HAP-1 (cell line): Measurements from ENCODE around the gene PALM3.
"Not testable (repeated sequence)": the region's sequence is repeated elsewhere in the genome, so short reads cannot be mapped to it uniquely, and the experiment has no call there.

Source experiments
- DNase-seq, 2 experiments: peaks; one replicate each; pipeline ENCODE4 v3.0.0-alpha.2; 2016 to 2020; ENCODE audit warnings: low spot score in 2 of 2
- H3K27me3 ChIP-seq: fragments of 250-450 bp; sonication (Bioruptor Pico); 2 replicates; pipeline ENCODE4 v1.5.1; 2020; ENCODE audit warnings: low read depth, mild to moderate bottlenecking, moderate library complexity
- H3K36me3 ChIP-seq: fragments of 250-450 bp; sonication (Bioruptor Pico); replicated peaks from 2 replicates; pipeline ENCODE4 v1.5.1; 2020; ENCODE audit warnings: mild to moderate bottlenecking
- H3K4me1 ChIP-seq: fragments of 250-450 bp; sonication (Bioruptor Pico); 2 replicates; pipeline ENCODE4 v1.5.1; 2020; ENCODE audit warnings: mild to moderate bottlenecking
- H3K4me3 ChIP-seq: fragments of 250-450 bp; sonication (Bioruptor Pico); 2 replicates; pipeline ENCODE4 v1.5.1; 2020; ENCODE audit warnings: mild to moderate bottlenecking, moderate library complexity
- H3K9me3 ChIP-seq: fragments of 250-450 bp; sonication (Bioruptor Pico); 2 replicates; pipeline ENCODE4 v1.5.1; 2020; ENCODE audit warnings: mild to moderate bottlenecking, moderate library complexity
- in situ Hi-C: fragments of 300-500 bp; cut with MboI; formaldehyde crosslinking; loops from 3 replicates; pipeline ENCODE4 v1.14.3; 2020; ENCODE audit warnings: low sequenced_read_pairs, inconsistent platforms, mixed read lengths

The PALM3 gene

DNA sequence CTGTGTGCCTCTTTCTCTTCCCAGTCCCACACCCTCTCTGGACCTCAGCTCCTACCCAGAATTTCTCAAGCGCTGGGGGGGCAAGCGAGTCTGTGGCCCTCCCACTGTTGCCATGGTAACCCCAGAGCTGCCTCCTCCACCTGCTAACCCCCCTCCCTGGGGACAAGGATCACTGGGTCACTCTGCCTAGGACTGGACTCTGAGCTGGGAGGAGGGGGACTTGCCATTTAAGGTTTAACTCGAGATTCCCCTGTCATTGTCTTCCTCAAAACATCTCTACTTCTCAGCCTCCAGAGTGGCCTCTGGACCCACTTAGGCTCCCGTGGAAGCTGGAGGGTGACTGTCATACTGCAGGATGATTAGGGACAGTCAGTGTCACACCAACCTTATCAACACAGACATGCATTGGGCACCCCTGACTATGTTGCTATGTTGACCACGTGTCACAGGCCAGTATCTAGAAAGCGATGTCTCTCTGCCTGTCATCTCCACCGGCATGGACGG lies 2.2 kb downstream of the PALM3 start:
- H3K4me3 ChIP-seq = no peak overlapping the region
- in situ Hi-C loops = no loop called here
- H3K27me3 ChIP-seq = peaks cover 3% of the 10 kb centered on the region; the same call in 1 of the 2 replicates
- H3K36me3 ChIP-seq = no peaks in the 10 kb centered on the region
- no peaks in the 10 kb centered on the region for H3K9me3 ChIP-seq
- no peak for DNase-seq
- peaks cover 7% of the 10 kb centered on the region; the same call in 1 of the 2 replicates for H3K4me1 ChIP-seq

DNA sequence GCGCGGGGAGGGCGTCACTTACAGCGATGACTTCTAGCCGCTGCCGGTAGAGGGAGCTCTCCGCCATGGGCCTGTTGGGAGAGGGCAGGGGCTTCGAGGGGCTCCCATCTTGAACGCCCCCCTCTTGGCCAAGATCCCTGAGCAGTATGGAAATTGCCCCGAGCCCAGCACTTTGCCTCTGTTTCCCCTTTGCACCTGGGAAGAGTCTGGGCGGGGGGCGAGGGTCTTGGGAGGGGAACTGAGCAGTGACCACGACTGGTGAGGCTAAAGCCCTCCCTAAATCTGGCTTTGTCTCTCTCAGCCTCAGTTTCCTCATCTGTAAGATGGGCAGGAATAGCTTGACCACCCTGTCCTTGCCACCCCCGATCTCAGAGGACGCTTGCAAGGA lies 2.8 kb downstream of the PALM3 start:
- H3K27me3 ChIP-seq = peaks cover 3% of the 10 kb centered on the region; the same call in 1 of the 2 replicates
- DNase-seq = peak in 1 of 2 experiments; percentile 70
- in situ Hi-C loops = no loop called here

DNA sequence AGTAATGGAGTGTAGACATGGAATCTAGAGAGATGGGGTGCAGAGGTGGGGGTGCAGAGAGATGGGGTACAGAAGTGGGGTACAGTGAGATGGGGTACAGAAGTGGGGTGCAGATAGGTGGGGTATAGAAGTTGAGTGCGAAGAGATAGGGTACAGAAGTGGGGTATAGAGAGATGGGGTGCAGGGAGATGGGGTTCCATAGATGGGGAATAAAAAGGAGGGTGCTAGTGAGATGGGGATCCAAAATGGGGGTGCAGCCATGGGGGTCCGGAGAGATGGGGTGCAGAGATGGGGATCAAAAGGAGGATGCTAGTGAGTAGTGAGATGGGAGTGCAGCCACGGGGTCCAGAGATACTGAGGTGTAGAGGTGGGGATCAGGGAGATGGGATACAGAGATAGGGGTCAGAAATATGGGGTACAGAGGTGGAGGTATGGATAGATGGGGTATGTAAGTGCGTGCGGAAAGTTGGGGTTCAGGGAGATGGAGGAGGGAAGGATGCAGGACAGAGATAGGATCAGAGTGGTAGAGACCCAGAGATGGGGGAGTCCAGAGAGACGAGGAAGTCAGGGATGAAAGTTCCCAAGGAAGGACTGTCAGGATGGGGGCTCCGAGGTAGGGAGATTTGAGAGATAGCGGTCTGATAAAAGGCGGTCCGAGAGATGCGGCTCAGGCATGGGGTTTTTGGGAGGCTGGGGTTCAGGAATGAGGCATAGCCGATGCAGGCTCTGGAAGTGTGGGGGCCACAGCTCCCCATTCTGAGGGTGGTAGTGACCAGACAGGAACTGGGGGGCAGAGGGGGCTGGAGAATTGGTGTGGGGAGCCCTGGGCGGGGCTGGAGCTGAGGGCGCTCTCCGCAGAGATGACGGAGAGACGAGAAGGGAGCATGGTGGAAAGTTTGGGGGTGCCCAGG lies 3.4 kb downstream of the PALM3 start:
- no peaks in the 10 kb centered on the region for H3K36me3 ChIP-seq
- DNase-seq = no peak
- peaks cover 7% of the 10 kb centered on the region; the same call in 1 of the 2 replicates for H3K4me1 ChIP-seq
- no peaks in the 10 kb centered on the region for H3K9me3 ChIP-seq
- H3K4me3 ChIP-seq = peak overlapping the region; percentile 50
- in situ Hi-C loops = no loop called here
- H3K27me3 ChIP-seq = peaks cover 3% of the 10 kb centered on the region; the same call in 1 of the 2 replicates

More for the DNA sequence above, 2.8 kb downstream of the PALM3 start:
- Histone ChIP-seq H3K9me3 (no peaks in the 10 kb centered on the region), H3K36me3 (no peaks in the 10 kb centered on the region), H3K4me3 (no peak overlapping the region; the same call in 1 of the 2 replicates), H3K4me1 (peaks cover 7% of the 10 kb centered on the region; the same call in 1 of the 2 replicates)

DNA sequence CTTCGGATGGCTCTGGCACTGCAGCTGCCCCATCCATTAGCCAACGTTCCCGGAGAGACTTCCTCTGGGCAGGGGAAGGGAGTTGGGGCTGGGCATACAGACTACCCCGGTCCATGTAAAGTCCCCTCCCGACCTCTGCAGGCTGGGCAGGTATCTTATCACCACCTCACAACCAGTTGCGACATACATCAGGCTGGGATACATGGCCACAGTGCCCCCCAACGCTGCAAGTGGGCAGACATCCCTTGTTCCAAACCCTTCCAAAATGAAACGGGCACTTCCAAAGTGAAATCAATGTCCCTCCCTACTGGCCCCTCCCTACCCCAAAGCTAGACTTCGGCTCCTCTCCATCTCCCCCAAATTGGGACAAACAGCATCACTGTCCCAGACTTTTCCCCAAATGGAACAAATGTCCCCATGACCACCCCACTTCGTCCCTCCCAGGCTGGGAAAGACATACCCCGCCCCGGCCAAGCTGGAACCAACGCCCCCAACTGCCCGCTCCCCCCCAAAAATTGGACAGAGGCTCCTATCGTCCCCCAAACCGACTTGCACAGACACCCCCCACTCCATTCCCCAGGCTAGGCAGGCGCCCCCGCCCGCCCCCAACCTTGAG lies 5.0 kb downstream of the PALM3 start:
- H3K9me3 ChIP-seq = no peaks in the 10 kb centered on the region
- peaks cover 7% of the 10 kb centered on the region; the same call in 1 of the 2 replicates for H3K4me1 ChIP-seq
- peaks cover 3% of the 10 kb centered on the region; the same call in 1 of the 2 replicates for H3K27me3 ChIP-seq
- peak overlapping the region; percentile 50 for H3K4me3 ChIP-seq
- no peak for DNase-seq
- in situ Hi-C loops = no loop called here
- H3K36me3 ChIP-seq = no peaks in the 10 kb centered on the region

DNA sequence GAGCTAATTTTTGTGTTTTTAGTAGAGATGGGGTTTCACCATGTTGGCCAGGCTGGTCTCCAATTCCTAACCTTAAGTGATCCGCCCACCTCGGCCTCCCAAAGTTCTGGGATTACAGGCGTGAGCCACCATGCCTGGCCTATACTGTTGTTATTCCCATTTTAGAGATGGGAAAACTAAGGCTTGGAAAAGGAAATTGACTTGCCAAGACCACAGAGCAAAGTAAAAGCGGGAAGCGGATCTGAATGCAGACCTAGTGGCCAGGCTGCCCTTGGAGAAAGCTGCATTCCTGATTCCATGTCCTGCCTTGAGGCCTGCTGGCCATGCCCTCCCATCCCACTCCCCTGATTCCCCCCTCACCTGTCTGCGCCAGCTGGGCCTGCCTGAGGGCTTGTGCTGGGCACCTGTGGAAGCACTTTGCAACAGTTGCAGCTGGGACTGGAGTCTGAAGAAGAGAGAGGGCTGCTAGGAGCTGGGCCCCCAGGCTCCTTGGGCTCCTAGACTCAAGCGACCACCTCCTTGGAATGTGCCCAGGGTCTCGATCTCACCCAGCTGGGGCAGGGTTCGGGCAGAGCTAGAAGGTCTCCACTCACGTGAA lies 5.7 kb downstream of the PALM3 start:
- Histone ChIP-seq H3K27me3 (peaks cover 3% of the 10 kb centered on the region; the same call in 1 of the 2 replicates), H3K4me3 (peak overlapping the region; percentile 50), H3K36me3 (no peaks in the 10 kb centered on the region), H3K9me3 (no peaks in the 10 kb centered on the region), H3K4me1 (peaks cover 7% of the 10 kb centered on the region; the same call in 1 of the 2 replicates)
- DNase-seq = no peak
- in situ Hi-C loops = no loop called here

DNA sequence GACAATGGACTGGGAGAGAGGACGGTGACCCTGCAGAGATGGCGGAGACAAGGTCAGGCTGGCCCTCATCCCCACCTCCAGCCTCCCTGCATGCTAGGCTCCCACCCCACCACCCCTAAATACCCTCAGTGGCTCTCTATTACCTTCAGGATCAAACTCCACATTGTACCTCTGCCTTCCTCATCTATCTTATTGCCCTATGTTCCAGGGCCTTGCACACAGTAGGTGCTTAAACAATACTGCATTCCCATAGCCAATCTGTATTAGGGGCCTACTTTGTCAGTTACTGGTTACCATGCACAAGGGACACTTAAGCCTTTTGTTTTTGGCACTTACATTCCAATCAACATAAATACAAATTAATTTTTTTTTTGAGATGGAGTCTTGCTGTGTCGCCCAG lies 6.5 kb downstream of the PALM3 start:
- no peak for DNase-seq
- peaks cover 3% of the 10 kb centered on the region; the same call in 1 of the 2 replicates for H3K27me3 ChIP-seq
- no peak overlapping the region for H3K4me3 ChIP-seq
- H3K36me3 ChIP-seq = no peaks in the 10 kb centered on the region
- H3K9me3 ChIP-seq = no peaks in the 10 kb centered on the region
- H3K4me1 ChIP-seq = peaks cover 7% of the 10 kb centered on the region; the same call in 1 of the 2 replicates
- in situ Hi-C loops = no loop called here

DNA sequence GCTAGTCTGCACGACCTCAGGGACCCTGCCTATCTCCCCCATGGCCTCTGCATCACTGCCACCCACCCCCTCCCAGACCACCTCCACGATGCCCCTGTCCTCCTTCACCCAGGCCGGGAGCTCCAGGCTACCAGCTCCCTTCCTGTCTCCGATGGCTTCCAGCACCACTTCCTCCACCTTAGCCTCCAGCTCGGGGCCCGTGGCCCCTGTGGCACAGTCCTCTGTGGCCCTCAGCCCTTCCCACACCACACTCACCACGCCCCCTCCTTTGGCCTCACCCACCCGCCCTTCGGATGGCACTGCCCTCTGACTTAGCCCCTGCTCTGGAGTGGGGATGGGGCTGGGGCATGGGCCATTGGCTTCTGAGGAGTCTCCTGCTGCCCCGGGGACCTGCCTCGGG lies 7.2 kb downstream of the PALM3 start:
- no peak for DNase-seq
- H3K4me1 ChIP-seq = peaks cover 7% of the 10 kb centered on the region; the same call in 1 of the 2 replicates
- peaks cover 3% of the 10 kb centered on the region; the same call in 1 of the 2 replicates for H3K27me3 ChIP-seq
- no peak overlapping the region for H3K4me3 ChIP-seq
- H3K36me3 ChIP-seq = no peaks in the 10 kb centered on the region
- no peaks in the 10 kb centered on the region for H3K9me3 ChIP-seq
- in situ Hi-C loops = no loop called here

DNA sequence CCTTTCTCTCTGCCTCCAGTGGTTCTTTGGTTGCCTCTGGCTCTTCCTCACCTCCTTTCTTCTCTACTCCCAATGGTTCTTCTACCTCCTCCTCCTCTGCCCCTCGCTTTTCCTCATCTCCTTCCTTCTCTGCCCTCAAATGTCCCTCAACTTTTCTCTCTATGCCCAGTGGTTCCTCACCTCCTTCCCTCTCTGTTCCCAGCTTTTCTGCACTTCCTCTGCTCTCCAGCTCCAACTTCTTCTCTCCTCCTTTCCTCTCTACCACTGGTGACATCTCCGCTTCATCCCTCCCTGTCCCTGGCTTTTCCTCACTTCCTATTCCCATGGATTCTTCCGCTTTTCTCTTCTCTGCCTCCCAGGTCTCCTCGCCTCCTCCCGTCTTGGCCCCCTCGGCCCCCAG lies 7.8 kb downstream of the PALM3 start:
- H3K4me3 ChIP-seq = no peak overlapping the region
- no peaks in the 10 kb centered on the region for H3K36me3 ChIP-seq
- H3K9me3 ChIP-seq = no peaks in the 10 kb centered on the region
- in situ Hi-C loops = no loop called here
- H3K27me3 ChIP-seq = no peaks in the 10 kb centered on the region
- peaks cover 7% of the 10 kb centered on the region; the same call in 1 of the 2 replicates for H3K4me1 ChIP-seq
- DNase-seq = no peak

DNA sequence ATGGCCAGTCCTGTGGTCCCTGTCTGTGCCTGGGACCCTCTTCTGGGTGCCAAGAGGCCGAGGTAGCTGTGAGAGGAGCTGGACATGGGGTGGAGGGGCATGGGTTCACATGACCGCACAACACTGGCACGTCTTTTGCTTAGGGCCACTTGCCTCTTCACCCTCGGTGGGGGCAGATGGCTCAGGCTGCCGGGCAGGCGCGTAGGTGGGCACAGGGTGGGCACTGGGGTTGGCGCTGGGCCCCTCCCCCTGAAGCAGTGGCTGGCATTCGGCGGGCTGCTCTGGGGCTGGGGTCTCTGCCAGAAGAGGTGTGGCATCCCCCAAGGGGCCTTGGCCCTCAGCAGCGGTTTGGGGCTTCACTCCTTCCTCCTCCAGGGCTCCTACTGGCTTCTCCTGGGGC lies 8.4 kb downstream of the PALM3 start:
- H3K36me3 ChIP-seq = peaks cover 5% of the 10 kb centered on the region; the same call in 1 of the 2 replicates
- in situ Hi-C loops = no loop called here
- H3K9me3 ChIP-seq = no peaks in the 10 kb centered on the region
- H3K4me3 ChIP-seq = no peak overlapping the region
- no peak for DNase-seq
- no peaks in the 10 kb centered on the region for H3K27me3 ChIP-seq
- H3K4me1 ChIP-seq = peaks cover 5% of the 10 kb centered on the region; the same call in 1 of the 2 replicates

DNA sequence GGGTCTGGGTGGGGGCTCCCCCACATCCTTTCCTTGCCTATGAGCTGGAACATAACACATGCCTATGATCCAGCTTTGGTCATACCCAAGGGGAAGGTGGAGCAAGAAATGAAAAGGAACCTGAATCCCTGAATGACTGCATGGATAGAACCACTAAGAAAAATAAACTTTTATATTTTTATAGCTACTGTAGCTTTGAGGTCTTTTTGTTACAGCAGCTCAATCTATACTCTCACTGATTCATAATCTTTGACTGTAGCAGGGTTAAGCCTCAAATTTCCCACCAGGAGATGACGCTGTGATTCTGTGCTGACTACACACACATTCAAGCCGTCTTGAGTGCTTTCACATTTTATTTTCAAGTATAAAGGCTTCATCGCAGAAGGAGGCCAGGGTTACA lies 8.8 kb downstream of the PALM3 start:
- no peak for DNase-seq
- no peak overlapping the region for H3K4me3 ChIP-seq
- in situ Hi-C loops = no loop called here
- peaks cover 5% of the 10 kb centered on the region; the same call in 1 of the 2 replicates for H3K36me3 ChIP-seq
- no peaks in the 10 kb centered on the region for H3K27me3 ChIP-seq
- H3K4me1 ChIP-seq = peaks cover under 1% of the 10 kb centered on the region; the same call in 1 of the 2 replicates
- H3K9me3 ChIP-seq = no peaks in the 10 kb centered on the region

DNA sequence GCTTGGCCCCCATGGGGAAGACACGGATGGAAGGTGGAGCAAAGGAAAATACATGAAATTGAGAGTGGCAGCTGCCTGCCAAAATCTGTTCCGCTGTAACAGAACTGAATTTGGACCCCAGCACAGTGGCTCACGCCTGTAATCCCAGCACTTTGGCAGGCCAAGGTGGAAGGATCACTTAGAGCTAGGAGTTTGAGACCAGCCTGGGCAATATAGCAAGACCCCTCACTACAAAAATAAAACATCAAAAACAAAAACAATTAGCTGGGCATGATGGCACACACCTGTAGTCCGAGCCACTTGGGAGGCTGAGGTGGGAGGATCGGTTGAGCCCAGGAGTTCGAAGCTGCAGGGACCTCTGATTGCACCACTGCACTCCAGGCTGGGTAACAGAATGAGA lies 9.4 kb downstream of the PALM3 start:
- in situ Hi-C loops = no loop called here

DNA sequence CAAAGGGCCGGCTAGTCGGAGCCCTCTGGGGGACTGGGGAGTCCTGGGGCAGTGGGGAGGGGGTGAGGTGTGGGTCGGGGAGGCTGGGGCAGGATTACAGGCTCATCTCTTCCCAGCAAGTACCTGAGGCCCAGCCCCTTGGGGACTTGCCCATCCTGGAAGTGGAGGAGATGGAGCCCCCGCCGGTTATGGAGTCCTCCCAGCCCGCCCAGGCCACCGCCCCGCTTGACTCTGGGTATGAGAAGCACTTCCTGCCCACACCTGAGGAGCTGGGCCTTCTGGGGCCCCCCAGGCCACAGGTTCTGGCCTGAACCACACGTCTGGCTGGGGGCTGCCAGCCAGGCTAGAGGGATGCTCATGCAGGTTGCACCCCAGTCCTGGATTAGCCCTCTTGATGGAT lies 9.9 kb downstream of the PALM3 start:
- no peaks in the 10 kb centered on the region for H3K27me3 ChIP-seq
- H3K4me1 ChIP-seq = no peaks in the 10 kb centered on the region
- in situ Hi-C loops = no loop called here
- no peak for DNase-seq
- H3K36me3 ChIP-seq = peaks cover 5% of the 10 kb centered on the region; the same call in 1 of the 2 replicates
- no peak overlapping the region for H3K4me3 ChIP-seq
- H3K9me3 ChIP-seq = no peaks in the 10 kb centered on the region

More for the DNA sequence above, 9.4 kb downstream of the PALM3 start:
- H3K27me3 ChIP-seq = no peaks in the 10 kb centered on the region
- H3K4me1 ChIP-seq = no peaks in the 10 kb centered on the region
- no peak overlapping the region for H3K4me3 ChIP-seq
- peaks cover 5% of the 10 kb centered on the region; the same call in 1 of the 2 replicates for H3K36me3 ChIP-seq
- H3K9me3 ChIP-seq = no peaks in the 10 kb centered on the region
- no peak for DNase-seq

DNA sequence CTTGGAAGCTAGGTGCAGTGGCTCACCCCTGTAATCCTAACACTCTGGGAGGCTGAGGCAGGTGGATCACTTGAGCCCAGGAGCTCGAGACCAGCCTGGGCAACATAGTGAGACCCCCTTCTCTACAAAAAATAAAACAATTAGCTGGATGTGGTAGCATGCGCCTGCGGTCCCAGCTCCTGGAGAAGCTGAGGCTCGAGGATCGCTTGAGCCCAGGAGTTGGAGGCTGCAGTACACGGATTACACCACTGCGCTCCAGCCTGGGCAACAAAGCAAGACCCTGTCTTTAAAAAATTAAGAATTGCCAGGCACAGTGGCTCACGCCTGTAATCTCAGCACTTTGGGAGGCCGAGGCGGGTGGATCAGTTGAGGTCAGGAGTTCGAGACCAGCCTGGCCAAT lies 10.9 kb downstream of the PALM3 start:
- H3K9me3 ChIP-seq, H3K4me3 ChIP-seq, H3K27me3 ChIP-seq, DNase-seq, H3K4me1 ChIP-seq, in situ Hi-C loops, H3K36me3 ChIP-seq: not testable (repeated sequence)
